ENCODE results near the gene P3H4. TPM values are rescaled to one million over a fixed set of nuclear protein-coding genes. Genes with fewer than 3 reads are reported as not detected.

P3H4 gene
- total and polyA plus RNA-seq, 8 donors, result 19.1 to 47.1 (median 31.0) TPM

DNA sequence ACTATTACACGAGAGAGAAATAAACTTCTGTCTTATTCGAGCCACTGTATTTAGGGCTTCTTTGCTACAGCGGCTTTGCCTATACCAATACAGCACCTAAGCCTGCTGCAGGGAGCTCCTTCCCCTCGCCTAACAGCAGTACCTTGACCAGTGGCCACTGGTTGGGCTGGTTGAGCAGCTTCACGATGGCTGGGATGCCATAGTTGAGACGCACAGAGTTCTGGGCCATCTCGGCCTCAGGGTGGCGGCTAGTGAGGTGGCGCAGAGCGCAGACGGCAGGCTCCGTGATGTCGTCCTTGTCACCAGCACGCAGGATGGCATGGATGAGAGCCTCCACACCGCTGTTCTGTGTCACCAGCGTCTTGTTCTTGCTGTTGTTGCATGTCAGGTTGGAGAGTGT is 48.9 kb downstream of the P3H4 start:
- TF ChIP-seq, protein P1, sequence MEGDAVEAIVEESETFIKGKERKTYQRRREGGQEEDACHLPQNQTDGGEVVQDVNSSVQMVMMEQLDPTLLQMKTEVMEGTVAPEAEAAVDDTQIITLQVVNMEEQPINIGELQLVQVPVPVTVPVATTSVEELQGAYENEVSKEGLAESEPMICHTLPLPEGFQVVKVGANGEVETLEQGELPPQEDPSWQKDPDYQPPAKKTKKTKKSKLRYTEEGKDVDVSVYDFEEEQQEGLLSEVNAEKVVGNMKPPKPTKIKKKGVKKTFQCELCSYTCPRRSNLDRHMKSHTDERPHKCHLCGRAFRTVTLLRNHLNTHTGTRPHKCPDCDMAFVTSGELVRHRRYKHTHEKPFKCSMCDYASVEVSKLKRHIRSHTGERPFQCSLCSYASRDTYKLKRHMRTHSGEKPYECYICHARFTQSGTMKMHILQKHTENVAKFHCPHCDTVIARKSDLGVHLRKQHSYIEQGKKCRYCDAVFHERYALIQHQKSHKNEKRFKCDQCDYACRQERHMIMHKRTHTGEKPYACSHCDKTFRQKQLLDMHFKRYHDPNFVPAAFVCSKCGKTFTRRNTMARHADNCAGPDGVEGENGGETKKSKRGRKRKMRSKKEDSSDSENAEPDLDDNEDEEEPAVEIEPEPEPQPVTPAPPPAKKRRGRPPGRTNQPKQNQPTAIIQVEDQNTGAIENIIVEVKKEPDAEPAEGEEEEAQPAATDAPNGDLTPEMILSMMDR (IDR thresholded peaks at IDR 0.05), result no peak
- H3K4me3 ChIP-seq, result no peak overlapping the region
- peaks cover 0 to 97% of the 10 kb centered on the region in 2 donors for H3K36me3 ChIP-seq
- intact Hi-C loops (cut with DNase I), result no loop called here
- no peak for DNase-seq
- ATAC-seq, result no peak
- no peaks in the 10 kb centered on the region for H3K4me1 ChIP-seq
- H3K27ac ChIP-seq, result no peak overlapping the region
- no peaks in the 10 kb centered on the region for H3K9me3 ChIP-seq
- no peaks in the 10 kb centered on the region for H3K27me3 ChIP-seq

DNA sequence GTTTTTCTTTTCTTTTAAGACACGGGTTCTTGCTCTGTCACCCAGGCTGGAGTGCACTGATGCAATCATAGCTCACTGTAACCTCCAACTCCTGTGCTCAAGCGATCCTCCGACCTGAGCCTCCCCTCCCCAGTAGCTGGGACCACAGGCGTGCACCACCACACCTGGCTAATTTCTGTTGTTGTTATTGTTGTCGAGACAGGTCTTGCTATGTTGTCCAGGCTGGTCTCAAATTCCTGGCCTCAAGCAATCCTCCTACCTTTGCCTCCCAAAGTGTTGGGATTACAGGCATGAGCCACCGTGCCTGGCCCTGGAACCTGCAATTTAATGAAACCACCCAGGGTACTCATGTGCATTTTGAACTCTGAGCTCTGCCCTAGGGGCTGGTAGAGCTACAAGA is 49.4 kb downstream of the P3H4 start:
- no peak overlapping the region for H3K4me3 ChIP-seq
- no peak for ATAC-seq
- H3K36me3 ChIP-seq, result peaks cover 0 to 97% of the 10 kb centered on the region in 2 donors
- intact Hi-C loops (cut with DNase I), result no loop called here
- H3K27me3 ChIP-seq, result no peaks in the 10 kb centered on the region
- DNase-seq, result no peak
- no peak overlapping the region for H3K27ac ChIP-seq
- H3K4me1 ChIP-seq, result no peaks in the 10 kb centered on the region
- no peaks in the 10 kb centered on the region for H3K9me3 ChIP-seq
- TF ChIP-seq, protein P1 (IDR thresholded peaks at IDR 0.05), result no peak

DNA sequence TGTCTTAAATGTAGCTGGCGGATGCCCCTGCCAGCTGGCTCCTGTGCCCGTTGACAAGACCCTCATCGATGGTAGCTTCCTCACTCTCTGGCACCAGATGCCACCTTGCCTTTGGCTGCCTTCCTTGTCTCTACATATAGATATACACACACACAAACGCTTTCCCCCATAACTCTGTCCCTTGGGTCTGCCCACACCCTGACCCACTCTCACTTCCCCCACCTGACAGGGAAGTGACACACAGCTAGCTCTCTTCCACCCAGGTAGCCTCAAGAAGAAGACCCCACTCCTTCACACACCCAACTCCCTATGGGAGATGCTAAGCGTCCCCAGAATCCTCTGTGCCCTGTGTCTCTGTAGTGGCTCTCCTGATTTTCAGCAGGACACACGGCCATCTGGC is 50.9 kb downstream of the P3H4 start:
- Histone ChIP-seq H3K27me3 (no peaks in the 10 kb centered on the region), H3K27ac (no peak overlapping the region), H3K4me1 (no peaks in the 10 kb centered on the region), H3K4me3 (no peak overlapping the region), H3K9me3 (no peaks in the 10 kb centered on the region), H3K36me3 (peaks cover 0 to 97% of the 10 kb centered on the region in 2 donors)
- intact Hi-C loops (cut with DNase I), result no loop called here
- no peak for DNase-seq
- ATAC-seq, result no peak
- TF ChIP-seq, protein P1 (IDR thresholded peaks at IDR 0.05), result no peak

DNA sequence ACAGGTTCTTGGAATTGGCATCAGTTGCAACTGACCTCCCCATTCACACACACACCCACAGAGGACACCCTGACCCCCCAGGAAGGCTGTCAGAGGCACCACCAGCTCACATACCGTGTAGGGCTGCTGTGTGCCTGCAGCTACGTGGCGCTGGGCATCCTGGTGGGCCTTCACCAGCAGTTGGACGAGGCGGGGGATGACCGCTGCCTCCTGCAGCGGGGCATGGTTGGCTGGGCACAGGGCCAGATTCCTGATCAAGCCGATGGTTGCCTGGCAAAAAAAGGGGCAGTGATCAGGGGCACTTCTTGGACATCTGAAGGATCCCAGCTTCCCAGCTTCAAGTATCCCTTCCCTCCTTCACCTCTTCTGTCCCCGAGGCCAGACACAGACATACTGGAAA is 53.1 kb downstream of the P3H4 start:
- no peaks in the 10 kb centered on the region for H3K4me1 ChIP-seq
- no peak overlapping the region for H3K27ac ChIP-seq
- DNase-seq (no peak), ATAC-seq (no peak)
- TF ChIP-seq, protein P1 (IDR thresholded peaks at IDR 0.05), result no peak
- peaks cover 0 to 96% of the 10 kb centered on the region in 2 donors for H3K36me3 ChIP-seq
- no peak overlapping the region for H3K4me3 ChIP-seq
- H3K27me3 ChIP-seq, result no peaks in the 10 kb centered on the region
- no peaks in the 10 kb centered on the region for H3K9me3 ChIP-seq
- intact Hi-C loops (cut with DNase I), result no loop called here

DNA sequence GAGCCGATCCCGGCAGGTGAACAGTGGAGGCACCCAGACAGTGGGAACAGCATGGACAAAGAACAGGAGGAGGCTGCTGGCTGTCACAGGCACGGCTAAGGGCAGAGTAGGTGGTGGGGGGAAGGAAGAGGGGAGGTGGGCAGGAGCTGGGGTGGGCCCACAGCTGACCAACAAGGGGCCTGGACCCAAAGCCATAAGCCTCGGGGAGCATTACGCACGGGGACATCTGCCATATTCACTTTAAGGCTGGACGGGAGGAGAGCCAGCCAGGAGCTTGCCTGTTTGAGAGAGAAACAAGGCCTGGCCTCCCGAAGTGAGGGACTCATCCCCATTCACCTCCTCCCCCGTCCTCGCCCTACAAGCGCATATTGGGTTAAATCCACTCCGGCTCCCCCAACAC is 57.7 kb downstream of the P3H4 start:
- Histone ChIP-seq H3K36me3 (peaks cover 0 to 57% of the 10 kb centered on the region in 2 donors), H3K4me1 (no peaks in the 10 kb centered on the region)
- intact Hi-C loops (cut with DNase I), result no loop called here

More for the DNA sequence above, 57.7 kb downstream of the P3H4 start:
- Histone ChIP-seq H3K9me3 (no peaks in the 10 kb centered on the region), H3K27ac (no peak overlapping the region), H3K27me3 (no peaks in the 10 kb centered on the region), H3K4me3 (no peak overlapping the region)
- ATAC-seq (no peak), DNase-seq (no peak)
- TF ChIP-seq, protein P1 (IDR thresholded peaks at IDR 0.05), result no peak

Other genes with a start within 250 kb of the P3H4 start
- not detected for gene KRT9, start 239.9 kb downstream of the P3H4 start, total RNA-seq
- not detected for gene KRT9, start 239.9 kb downstream of the P3H4 start, polyA plus RNA-seq (ENCODE audit: insufficient read length in 6 of 6)
- gene KRT14, start 225.1 kb downstream of the P3H4 start, total RNA-seq, result 1 to 10 TPM in 1 of 2 donors, not detected in 1; 1.5 TPM
- gene KRT14, start 225.1 kb downstream of the P3H4 start, polyA plus RNA-seq (ENCODE audit: insufficient read length in 6 of 6), result 1 to 10 TPM in 4 of 6 donors, under 1 TPM in 2; 0.35 to 2.0 (median 1.2) TPM
- gene KRT16, start 199.2 kb downstream of the P3H4 start, total RNA-seq, result 1 to 10 TPM in 1 of 2 donors, under 1 TPM in 1; 0.65 to 1.0 TPM
- gene KRT16, start 199.2 kb downstream of the P3H4 start, polyA plus RNA-seq (ENCODE audit: insufficient read length in 6 of 6), result not detected
- 10 to 100 TPM; 14.2 to 85.6 TPM for gene KRT17, start 187.4 kb downstream of the P3H4 start, total RNA-seq
- gene KRT17, start 187.4 kb downstream of the P3H4 start, polyA plus RNA-seq (ENCODE audit: insufficient read length in 6 of 6), result 10 to 100 TPM in 1 of 6 donors, 1 to 10 TPM in 5; 4.1 to 28.1 (median 5.0) TPM
- gene EIF1, start 123.1 kb downstream of the P3H4 start, total RNA-seq, result 100 to 1,000 TPM; 728 to 773 TPM
- gene EIF1, start 123.1 kb downstream of the P3H4 start, polyA plus RNA-seq (ENCODE audit: insufficient read length in 6 of 6), result 100 to 1,000 TPM; 697 to 782 (median 720) TPM
- gene GAST, start 99.6 kb downstream of the P3H4 start, total RNA-seq, result not detected
- gene GAST, start 99.6 kb downstream of the P3H4 start, polyA plus RNA-seq (ENCODE audit: insufficient read length in 6 of 6), result not detected
- gene HAP1, start 77.3 kb downstream of the P3H4 start, total RNA-seq, result under 1 TPM; 0.16 to 0.32 TPM
- under 1 TPM; 0.40 to 0.90 (median 0.71) TPM for gene HAP1, start 77.3 kb downstream of the P3H4 start, polyA plus RNA-seq (ENCODE audit: insufficient read length in 6 of 6)
- 100 to 1,000 TPM in 1 of 2 donors, 10 to 100 TPM in 1; 94.2 to 148 TPM for gene JUP, start 25.2 kb downstream of the P3H4 start, total RNA-seq
- 100 to 1,000 TPM in 5 of 6 donors, 10 to 100 TPM in 1; 97.9 to 125 (median 119) TPM for gene JUP, start 25.2 kb downstream of the P3H4 start, polyA plus RNA-seq (ENCODE audit: insufficient read length in 6 of 6)
- gene FKBP10, start 1.1 kb upstream of the P3H4 start, total RNA-seq, result 100 to 1,000 TPM in 1 of 2 donors, 10 to 100 TPM in 1; 82.1 to 129 TPM
- gene FKBP10, start 1.1 kb upstream of the P3H4 start, polyA plus RNA-seq (ENCODE audit: insufficient read length in 6 of 6), result 100 to 1,000 TPM; 130 to 169 (median 146) TPM
- gene NT5C3B, start 24.3 kb upstream of the P3H4 start, total RNA-seq, result 10 to 100 TPM; 30.6 to 34.7 TPM
- 100 to 1,000 TPM in 1 of 6 donors, 10 to 100 TPM in 5; 87.7 to 101 (median 90.3) TPM for gene NT5C3B, start 24.3 kb upstream of the P3H4 start, polyA plus RNA-seq (ENCODE audit: insufficient read length in 6 of 6)
- gene KLHL10, start 25.9 kb upstream of the P3H4 start, total RNA-seq, result not detected
- gene KLHL10, start 25.9 kb upstream of the P3H4 start, polyA plus RNA-seq (ENCODE audit: insufficient read length in 6 of 6), result under 1 TPM; 0.06 to 0.43 (median 0.23) TPM
- 10 to 100 TPM; 11.0 to 13.3 TPM for gene KLHL11, start 53.5 kb upstream of the P3H4 start, total RNA-seq
- 1 to 10 TPM; 8.7 to 9.9 (median 9.9) TPM for gene KLHL11, start 53.5 kb upstream of the P3H4 start, polyA plus RNA-seq (ENCODE audit: insufficient read length in 6 of 6)
- 100 to 1,000 TPM; 129 to 204 TPM for gene ACLY, start 107.0 kb upstream of the P3H4 start, total RNA-seq
- 100 to 1,000 TPM in 1 of 6 donors, 10 to 100 TPM in 5; 73.0 to 101 (median 81.8) TPM for gene ACLY, start 107.0 kb upstream of the P3H4 start, polyA plus RNA-seq (ENCODE audit: insufficient read length in 6 of 6)
- gene ODAD4, start 118.7 kb upstream of the P3H4 start, total RNA-seq, result 1 to 10 TPM in 1 of 2 donors, under 1 TPM in 1; 0.73 to 3.2 TPM
- gene ODAD4, start 118.7 kb upstream of the P3H4 start, polyA plus RNA-seq (ENCODE audit: insufficient read length in 6 of 6), result 1 to 10 TPM; 4.4 to 7.8 (median 6.7) TPM
- 10 to 100 TPM; 61.5 to 64.9 TPM for gene CNP, start 154.8 kb upstream of the P3H4 start, total RNA-seq
- 10 to 100 TPM; 53.4 to 75.4 (median 62.6) TPM for gene CNP, start 154.8 kb upstream of the P3H4 start, polyA plus RNA-seq (ENCODE audit: insufficient read length in 6 of 6)
- 10 to 100 TPM; 62.1 to 82.0 TPM for gene DNAJC7, start 205.5 kb upstream of the P3H4 start, total RNA-seq
- gene DNAJC7, start 205.5 kb upstream of the P3H4 start, polyA plus RNA-seq (ENCODE audit: insufficient read length in 6 of 6), result 100 to 1,000 TPM; 131 to 161 (median 141) TPM
- gene NKIRAS2, start 208.1 kb upstream of the P3H4 start, total RNA-seq, result 10 to 100 TPM; 29.6 to 32.3 TPM
- 10 to 100 TPM; 43.0 to 50.1 (median 46.9) TPM for gene NKIRAS2, start 208.1 kb upstream of the P3H4 start, polyA plus RNA-seq (ENCODE audit: insufficient read length in 6 of 6)
- 1 to 10 TPM in 1 of 2 donors, under 1 TPM in 1; 0.58 to 1.2 TPM for gene C17orf113, start 238.7 kb upstream of the P3H4 start, total RNA-seq
- gene C17orf113, start 238.7 kb upstream of the P3H4 start, polyA plus RNA-seq (ENCODE audit: insufficient read length in 6 of 6), result 1 to 10 TPM; 3.5 to 5.2 (median 4.5) TPM

Data from left lung (tissue), 10 donors.